Loucy (cell line): Measurements from ENCODE around the gene LRBA.

Experiments used
- EZH2phosphoT487 ChIP-seq: fragments of 200-600 bp; IDR thresholded peaks from 2 replicates; pipeline ENCODE4 v1.6.1; 2018; ENCODE audit warnings: antibody characterized with exemption, mild to moderate bottlenecking, moderate library complexity, borderline replicate concordance
- TF ChIP-seq, protein P1 (sequence below): fragments of 200-600 bp; sonication (generic); conservative IDR thresholded peaks from 2 replicates; pipeline ENCODE4 v1.5.1; 2014; ENCODE audit warnings: mild to moderate bottlenecking, antibody characterized with exemption, low read length

GRCh38 chr4:150315175-150315574, 699.9 kb downstream of the LRBA start:
- TF ChIP-seq, protein P1, sequence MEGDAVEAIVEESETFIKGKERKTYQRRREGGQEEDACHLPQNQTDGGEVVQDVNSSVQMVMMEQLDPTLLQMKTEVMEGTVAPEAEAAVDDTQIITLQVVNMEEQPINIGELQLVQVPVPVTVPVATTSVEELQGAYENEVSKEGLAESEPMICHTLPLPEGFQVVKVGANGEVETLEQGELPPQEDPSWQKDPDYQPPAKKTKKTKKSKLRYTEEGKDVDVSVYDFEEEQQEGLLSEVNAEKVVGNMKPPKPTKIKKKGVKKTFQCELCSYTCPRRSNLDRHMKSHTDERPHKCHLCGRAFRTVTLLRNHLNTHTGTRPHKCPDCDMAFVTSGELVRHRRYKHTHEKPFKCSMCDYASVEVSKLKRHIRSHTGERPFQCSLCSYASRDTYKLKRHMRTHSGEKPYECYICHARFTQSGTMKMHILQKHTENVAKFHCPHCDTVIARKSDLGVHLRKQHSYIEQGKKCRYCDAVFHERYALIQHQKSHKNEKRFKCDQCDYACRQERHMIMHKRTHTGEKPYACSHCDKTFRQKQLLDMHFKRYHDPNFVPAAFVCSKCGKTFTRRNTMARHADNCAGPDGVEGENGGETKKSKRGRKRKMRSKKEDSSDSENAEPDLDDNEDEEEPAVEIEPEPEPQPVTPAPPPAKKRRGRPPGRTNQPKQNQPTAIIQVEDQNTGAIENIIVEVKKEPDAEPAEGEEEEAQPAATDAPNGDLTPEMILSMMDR, result no peak
- TF ChIP-seq EZH2phosphoT487, result no peak
